DMS53 treated with DMSO at 0.1 percent for 48 hours (cell line): Measurements from ENCODE around the gene NDUFAF2.
A peak's percentile ranks its signal among the peaks of the same experiment; 100 is the strongest.

Experiments
- DNase-seq: peaks from one replicate; lab custom pipeline; 2025; ENCODE audit not compliant: unreplicated experiment; lab: John Stamatoyannopoulos, UW

Gene NDUFAF2

GRCh38 chr5:61115968-61116367, 171.0 kb downstream of the NDUFAF2 start:
- no peak for DNase-seq

GRCh38 chr5:61119066-61119465, 174.1 kb downstream of the NDUFAF2 start:
- DNase-seq, result no peak

DNA sequence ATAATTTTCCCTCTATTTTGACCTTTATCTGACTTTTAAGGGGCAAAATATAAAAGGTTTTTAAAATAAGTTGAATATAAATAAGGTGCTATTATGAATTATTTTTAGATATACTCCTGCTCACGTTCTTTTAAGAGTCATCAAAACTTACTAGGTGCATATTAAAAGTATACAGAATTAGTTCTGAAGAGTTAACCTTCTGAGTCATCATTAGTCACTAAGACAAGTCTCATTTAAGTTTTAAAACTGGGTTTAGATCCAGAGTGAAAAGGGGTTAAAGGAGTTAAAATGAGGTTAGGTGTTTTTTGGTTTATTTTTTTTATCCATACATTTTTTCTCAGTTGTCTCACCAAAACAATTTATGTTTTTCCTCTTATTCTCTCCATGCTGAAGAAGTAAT, 175.5 kb downstream of the NDUFAF2 start:
- DNase-seq, result no peak

- DNase-seq, result no peak
These were observed 178.1 kb downstream of the NDUFAF2 start for GRCh38 chr5:61123145-61123544.

GRCh38 chr5:61130289-61130688, 185.3 kb downstream of the NDUFAF2 start:
- no peak for DNase-seq

DNA sequence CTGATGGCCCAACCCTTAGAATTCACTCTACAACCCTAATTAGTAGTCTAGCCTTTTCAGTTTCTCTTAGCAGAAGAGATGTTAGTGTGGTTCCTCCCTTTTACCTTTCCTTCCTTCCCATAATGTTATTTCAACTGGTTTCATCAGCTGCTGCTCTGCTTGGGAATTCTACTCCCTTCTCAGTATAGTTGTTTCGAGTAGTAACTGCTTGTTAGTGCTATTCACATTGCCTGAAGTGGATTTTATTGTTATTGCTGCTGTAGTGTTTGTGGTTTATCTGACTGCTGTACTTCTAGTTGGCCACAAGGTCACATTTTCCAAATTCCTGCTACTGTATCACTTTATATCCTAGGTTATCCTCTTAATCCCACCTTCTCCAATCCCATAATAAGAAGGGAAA, 187.6 kb downstream of the NDUFAF2 start:
- no peak for DNase-seq

DNA sequence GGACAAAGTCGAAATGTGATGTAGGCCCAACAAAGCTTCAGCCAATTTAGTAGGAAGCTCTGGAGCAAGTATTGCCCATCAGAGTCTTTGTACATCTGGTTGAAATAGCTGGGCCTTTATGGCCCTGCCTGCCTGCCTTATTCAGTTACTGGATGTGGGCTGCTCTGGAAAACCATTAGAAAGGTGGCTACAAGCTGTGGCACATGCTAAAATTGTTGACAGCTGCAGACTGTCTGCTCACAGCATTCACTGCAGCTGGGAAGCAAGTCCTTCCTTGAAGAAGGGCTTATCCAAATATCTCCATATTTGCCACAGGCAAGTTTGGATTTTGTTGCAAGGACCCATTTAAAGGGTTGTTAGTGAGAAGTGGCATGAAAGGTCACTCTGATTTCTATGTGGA, 192.8 kb downstream of the NDUFAF2 start:
- DNase-seq, result no peak

DNA sequence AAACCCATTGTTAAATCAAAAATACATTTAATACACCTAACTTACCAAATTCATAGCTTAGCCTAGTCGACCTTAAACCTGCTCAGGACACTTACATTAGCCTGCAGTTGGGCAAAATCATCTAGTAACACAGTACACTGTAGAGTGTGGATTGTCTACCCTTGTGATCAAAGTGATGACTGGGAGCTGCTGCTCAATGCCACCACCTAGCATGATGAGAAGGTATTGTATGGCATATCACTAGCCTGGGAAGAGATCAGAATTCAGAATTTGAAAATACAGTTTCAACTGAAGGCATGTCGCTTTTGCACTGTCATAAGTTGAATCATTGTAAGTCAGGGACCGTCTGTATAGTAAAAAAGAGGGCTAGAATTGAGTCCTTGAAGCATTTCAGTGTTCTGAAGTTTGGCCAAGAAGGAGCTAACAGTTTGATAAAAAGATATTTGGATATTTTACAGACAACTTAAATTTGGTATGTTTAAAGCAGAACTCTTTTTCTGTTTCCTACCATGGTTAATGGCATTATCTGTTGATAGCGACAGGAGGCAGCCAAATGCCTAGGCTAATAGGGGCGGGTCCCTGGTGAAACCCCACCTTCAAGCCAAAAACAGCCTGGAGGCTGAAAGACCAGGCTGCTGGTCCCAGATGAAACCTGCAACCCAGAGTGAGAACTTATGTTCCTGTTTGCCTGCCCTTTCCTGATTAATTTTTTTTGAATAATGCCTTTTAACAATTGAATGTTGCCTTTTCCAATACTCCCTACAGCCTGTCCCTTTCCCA, 194.3 kb downstream of the NDUFAF2 start:
- no peak for DNase-seq

DNA sequence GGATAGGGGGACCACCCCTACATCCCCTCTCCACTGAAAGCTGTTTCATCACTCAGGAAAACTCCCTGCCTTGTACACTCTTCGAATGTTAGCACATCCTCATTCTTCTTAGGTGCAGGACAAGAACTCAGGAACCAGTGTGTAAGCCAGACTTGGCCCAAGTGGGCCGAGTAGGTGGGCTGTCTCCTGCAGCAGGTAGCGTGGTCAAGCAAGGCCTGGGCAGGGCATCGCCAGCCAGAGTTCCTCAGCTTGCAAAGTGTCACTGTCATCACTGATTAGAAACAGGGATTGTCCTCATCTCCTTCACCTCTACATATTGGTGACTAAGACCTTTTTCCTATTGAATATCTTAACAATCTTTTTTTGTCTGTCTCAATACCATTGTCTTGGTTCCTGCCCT, 194.9 kb downstream of the NDUFAF2 start:
- DNase-seq, result no peak

DNA sequence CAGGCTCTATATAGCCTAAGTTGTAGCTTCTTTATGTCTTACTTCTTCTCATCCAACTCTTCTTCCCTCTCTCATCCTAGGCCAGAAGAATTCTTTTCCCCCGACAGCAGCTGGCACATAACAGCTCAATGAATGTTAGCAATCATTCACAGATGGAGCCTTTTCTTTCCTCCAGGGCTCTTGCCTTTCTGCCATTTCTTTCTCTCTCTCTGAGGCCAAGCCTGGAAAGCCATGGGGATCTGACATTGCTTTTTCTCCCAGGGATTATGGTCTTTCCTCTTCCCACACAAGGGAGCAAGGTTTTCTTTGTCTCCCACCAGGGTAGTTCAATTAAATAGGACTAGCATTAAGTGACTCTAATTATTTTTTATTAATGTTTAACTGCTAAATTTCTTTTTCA, 196.8 kb downstream of the NDUFAF2 start:
- no peak for DNase-seq

DNA sequence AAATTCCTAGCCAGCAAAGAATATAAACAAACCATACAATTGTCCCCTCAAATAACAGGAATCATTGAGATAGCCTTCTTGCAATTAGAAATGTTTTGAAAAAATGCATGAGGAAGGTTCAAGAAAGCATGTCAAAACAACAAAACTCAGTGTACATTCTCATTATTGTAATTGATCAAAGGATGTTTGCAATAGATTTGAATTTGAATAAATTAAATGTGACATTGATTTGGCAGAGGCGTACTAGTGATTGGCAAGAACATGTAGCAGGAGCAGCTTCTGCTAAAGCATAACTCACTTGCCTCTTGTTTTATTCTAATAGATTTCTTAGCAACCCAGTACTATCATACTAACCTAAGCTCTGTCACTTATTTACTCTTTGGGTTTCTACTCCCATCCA, 197.4 kb downstream of the NDUFAF2 start:
- no peak for DNase-seq

DNA sequence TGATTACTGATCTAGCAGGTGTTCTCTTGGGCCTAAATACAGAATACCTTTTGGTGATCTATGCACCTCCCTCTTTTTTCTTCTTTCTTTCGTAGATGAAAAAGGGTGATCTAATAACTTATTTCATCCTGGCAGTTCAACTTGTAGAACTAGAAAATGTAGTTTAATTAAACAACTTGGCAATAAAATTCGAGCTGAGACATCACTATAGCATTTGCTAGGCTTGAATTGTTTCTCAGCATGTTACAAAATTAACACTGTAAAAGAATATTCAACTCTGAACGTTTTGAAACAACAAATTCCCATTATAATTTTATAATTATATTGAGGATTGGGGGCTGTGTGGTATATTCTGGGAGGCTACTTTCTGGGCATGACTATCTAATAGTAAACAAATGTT, 197.8 kb downstream of the NDUFAF2 start:
- DNase-seq, result no peak

DNA sequence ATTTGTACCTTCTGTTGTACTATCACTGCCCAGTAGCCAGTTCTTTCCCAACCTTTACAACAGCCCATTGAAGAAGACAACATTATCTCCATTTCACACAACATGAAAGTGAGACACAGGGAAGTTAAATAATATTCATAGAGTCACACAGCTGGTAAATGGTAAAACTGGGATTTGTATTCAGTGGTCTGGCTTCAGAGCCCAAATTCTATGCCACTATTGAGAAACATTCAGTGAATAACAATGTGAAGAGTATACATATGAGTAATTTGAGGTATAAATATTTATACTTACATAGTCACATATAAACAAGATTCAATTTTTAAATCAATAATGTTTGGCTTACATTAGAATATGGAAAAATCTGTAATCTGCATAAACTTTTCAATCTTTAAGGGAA, 203.5 kb downstream of the NDUFAF2 start:
- DNase-seq, result no peak

GRCh38 chr5:61151893-61152292, 206.9 kb downstream of the NDUFAF2 start:
- DNase-seq, result no peak

DNA sequence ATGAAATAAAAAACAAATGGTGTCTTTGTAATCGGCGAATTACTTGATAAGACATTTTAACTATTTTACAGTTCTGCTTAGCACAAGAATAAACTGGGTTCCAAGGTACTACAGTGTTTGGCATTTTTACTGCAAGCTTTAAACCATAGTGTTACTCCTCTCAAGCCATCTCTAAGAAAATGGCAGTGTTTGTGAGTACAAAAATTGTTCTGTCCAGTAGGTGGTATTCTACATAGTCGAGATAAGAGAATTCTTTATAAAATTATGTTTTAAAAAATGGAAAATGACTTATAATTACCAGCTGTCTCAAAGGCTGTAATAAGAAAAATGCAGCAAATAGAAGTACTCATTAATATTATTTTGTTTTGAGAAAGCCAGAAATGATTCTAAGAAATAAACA, 214.1 kb downstream of the NDUFAF2 start:
- no peak for DNase-seq

- DNase-seq, result no peak
These were observed 214.8 kb downstream of the NDUFAF2 start for GRCh38 chr5:61159836-61160235.

DNA sequence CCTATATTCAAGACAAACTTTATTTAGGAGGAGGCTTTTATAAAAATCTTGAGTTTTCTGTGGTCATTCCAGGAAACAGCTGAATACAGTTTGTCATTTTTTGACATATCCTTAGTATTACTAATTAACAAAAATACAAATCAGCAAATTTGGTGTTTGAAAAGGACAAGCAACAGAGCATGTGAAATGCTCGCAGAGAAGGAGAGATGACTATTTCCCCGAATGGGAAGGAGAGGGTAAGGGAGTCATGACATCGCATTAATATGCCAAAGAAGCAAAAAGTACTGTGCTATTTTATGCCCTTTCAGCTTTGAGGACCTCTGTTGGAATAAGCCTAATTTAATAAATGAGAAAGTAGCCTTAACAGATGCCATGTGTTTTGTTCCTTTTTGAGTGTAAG, 215.5 kb downstream of the NDUFAF2 start:
- no peak for DNase-seq

- peak; percentile 82 for DNase-seq
These were observed 217.2 kb downstream of the NDUFAF2 start, which contains the start of gene SMIM15 for GRCh38 chr5:61162010-61162831. TSS of gene SMIM15 (minus strand) at chr5:61162468. CDS start at chr5:61160171, 2,297 bp downstream.

GRCh38 chr5:61162832-61163567, 218.0 kb downstream of the NDUFAF2 start:
- peak; percentile 27 for DNase-seq

DNA sequence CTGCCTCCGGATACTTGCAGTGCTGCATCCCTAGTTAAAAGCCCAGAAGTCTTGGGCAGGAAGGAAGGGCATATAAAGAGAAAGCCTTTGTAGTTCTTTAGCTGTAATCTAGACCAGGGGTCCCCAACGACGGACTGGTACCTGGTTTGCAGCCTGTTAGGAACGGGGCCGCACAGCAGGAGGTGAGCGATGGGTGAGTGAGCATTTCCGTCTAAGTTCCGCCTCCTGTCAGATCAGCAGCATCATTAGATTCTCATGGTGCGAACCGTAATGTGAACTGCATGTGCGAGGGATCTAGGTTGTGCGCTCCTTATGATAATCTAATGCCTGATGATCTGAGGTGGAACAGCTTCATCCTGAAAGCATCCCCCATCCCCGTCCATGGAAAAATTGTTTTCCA, 218.9 kb downstream of the NDUFAF2 start:
- DNase-seq, result no peak

GRCh38 chr5:61167382-61167781, 222.4 kb downstream of the NDUFAF2 start:
- DNase-seq, result peak; percentile 7

DNA sequence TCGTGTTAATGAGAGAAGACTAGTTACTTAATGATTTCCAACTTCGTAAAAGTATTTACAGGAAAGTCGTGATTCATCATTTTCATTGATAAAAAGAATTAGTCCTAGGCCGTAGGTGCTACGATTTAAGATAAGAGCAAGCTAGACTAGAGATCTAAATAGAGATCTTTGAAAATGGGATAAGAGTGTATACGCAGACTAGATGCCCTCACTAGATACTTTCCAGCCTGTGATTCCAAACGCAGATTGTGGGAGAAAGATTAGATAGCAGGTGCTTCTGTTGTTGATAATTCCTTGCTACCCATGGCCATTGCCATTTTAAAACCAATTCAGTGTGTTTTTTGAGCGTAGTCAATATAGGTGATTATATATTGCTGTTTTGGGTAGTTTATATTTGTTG, 223.9 kb downstream of the NDUFAF2 start:
- DNase-seq, result no peak
